Gastrocnemius medialis (tissue), 4 donors: ENCODE results near the gene ENO1. TPM values are rescaled to one million over a fixed set of nuclear protein-coding genes. Genes with fewer than 3 reads are reported as not detected.
A peak's percentile ranks its signal among the peaks of the same experiment; 100 is the strongest.

Experiments used
- ATAC-seq, 2 donors: fragments of 150-250 bp; one replicate each; pipeline ENCODE4 v1.9.1; 2016
- DNase-seq, 2 donors: peaks; one replicate each; pipeline ENCODE4 v3.0.0-alpha.2; 2019
- H3K27ac ChIP-seq, 4 donors: fragments of 200-600 bp; sonication (generic); 1 replicate in 1 of 4; 2 replicates in 3 of 4; pipeline ENCODE4 v1.5.1; 2016 to 2018; ENCODE audit warnings: mild to moderate bottlenecking in 2 of 4, moderate library complexity in 1 of 4
- H3K27me3 ChIP-seq, 3 donors: fragments of 200-600 bp; sonication (generic) in 2 of 3; 1 replicate in 1 of 3; 2 replicates in 2 of 3; pipeline versions ENCODE4 v1.5.1 to v1.6.0; 2016 to 2019; ENCODE audit warnings: mild to moderate bottlenecking in 1 of 3, moderate library complexity in 1 of 3
- H3K36me3 ChIP-seq, 2 donors: fragments of 200-600 bp; sonication (generic) in 1 of 2; one replicate each; pipeline ENCODE4 v1.5.1; 2017 to 2018
- H3K4me1 ChIP-seq, 2 donors: fragments of 200-600 bp; sonication (generic) in 1 of 2; one replicate each; pipeline ENCODE4 v1.5.1; 2016 to 2017; ENCODE audit warnings: mild to moderate bottlenecking in 2 of 2
- H3K4me3 ChIP-seq, 4 donors: fragments of 200-600 bp; sonication (generic) in 3 of 4; 1 replicate in 1 of 4; 2 replicates in 3 of 4; pipeline ENCODE4 v1.5.1; 2016 to 2019; ENCODE audit warnings: mild to moderate bottlenecking in 2 of 4
- H3K9me3 ChIP-seq, 3 donors: fragments of 200-600 bp; sonication (generic) in 2 of 3; 1 replicate in 1 of 3; 2 replicates in 2 of 3; pipeline ENCODE4 v1.5.1; 2016 to 2019
- POLR2A ChIP-seq, 2 donors: fragments of 450-650 bp; IDR thresholded peaks; one replicate each; pipeline ENCODE4 v1.6.1; 2017; ENCODE audit warnings: antibody characterized with exemption in 2 of 2, mild to moderate bottlenecking in 2 of 2, moderate library complexity in 2 of 2
- in situ Hi-C, 4 donors: fragments of 200-750 bp; cut with MboI; loops; one replicate each; pipeline versions ENCODE4 v1.15.0 to v1.8.0; 2017; ENCODE audit warnings: low sequenced_read_pairs in 4 of 4
- intact Hi-C: fragments of 100-400 bp; cut with DNase I; formaldehyde crosslinking; loops from one replicate; pipeline ENCODE4 v1.15.1; 2023; ENCODE audit warnings: low total_unique reads
- total RNA-seq, 4 donors: library from RNA; depleted of rRNA; stranded (reverse); fragments of >200 nt; gene quantifications; one replicate each; pipeline versions ENCODE4 v1.1.0 to v1.2.3, GENCODE V29; 2016
- TF ChIP-seq, protein P1 (sequence below), 5 experiments: fragments of 450-650 bp in 3 of 5; fragments of 200-600 bp in 2 of 5; sonication (generic) in 2 of 5; IDR thresholded peaks in 4 of 5; conservative IDR thresholded peaks in 1 of 5; 1 replicate in 4 of 5; 2 replicates in 1 of 5; pipeline ENCODE4 v1.5.1; 2016 to 2019; ENCODE audit warnings: antibody characterized with exemption in 5 of 5, mild to moderate bottlenecking in 3 of 5, moderate library complexity in 3 of 5

The ENO1 gene
- total RNA-seq, 4 donors from 2014 or later, result 112 to 354 (median 209) TPM

- no peak overlapping the region for H3K27ac ChIP-seq
- in situ Hi-C loops, result loop anchor here in 1 of 4 donors (25.0 kb wide), 1 partner anchor 117 kb away; no protein-coding TSS in a partner anchor
- H3K4me1 ChIP-seq, result peaks cover 31 to 41% of the 10 kb centered on the region in 2 donors
These were observed 8.4 kb downstream of the ENO1 start for GRCh38 chr1:8870103-8870502.

DNA sequence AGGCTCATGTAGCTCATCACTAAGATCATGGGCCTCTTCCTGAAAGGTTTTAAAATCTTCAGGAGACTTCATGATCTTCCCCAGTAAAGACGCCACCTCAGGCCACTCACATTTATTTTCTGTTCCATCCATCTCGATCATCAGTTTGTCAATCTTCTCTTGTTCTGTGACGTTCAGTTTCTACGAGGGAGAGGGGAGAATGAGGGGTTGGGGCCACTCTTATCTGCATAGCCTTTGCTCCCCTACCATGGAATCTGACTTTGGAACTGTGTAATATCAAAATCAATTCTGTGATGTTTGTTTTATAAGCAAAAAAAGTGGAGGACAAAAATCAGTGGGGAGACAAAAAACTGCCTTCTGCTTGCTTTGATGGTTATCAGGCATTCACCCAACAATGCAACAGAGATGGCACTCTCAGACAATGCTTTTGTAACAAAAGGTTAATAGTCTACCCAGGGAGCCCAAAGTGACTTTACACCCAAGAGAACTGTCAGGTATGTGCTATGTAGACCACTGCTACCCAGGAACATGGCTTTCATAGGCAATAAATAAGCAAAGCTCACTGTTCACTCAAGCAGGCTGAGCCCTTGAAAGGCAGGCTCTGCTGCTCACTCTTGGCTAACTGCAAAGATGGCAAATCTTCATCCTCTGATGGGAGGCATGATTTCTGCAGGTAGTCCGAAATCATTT is 10.5 kb downstream of the ENO1 start:
- in situ Hi-C loops, result loop anchor here in 1 of 4 donors (25.0 kb wide), 1 partner anchor 119 kb away; no protein-coding TSS in a partner anchor
- no peaks in the 10 kb centered on the region for H3K27me3 ChIP-seq
- DNase-seq (no peak), ATAC-seq (no peak)
- TF ChIP-seq POLR2A (IDR thresholded peaks at IDR 0.05), result no peak
- TF ChIP-seq, protein P1, sequence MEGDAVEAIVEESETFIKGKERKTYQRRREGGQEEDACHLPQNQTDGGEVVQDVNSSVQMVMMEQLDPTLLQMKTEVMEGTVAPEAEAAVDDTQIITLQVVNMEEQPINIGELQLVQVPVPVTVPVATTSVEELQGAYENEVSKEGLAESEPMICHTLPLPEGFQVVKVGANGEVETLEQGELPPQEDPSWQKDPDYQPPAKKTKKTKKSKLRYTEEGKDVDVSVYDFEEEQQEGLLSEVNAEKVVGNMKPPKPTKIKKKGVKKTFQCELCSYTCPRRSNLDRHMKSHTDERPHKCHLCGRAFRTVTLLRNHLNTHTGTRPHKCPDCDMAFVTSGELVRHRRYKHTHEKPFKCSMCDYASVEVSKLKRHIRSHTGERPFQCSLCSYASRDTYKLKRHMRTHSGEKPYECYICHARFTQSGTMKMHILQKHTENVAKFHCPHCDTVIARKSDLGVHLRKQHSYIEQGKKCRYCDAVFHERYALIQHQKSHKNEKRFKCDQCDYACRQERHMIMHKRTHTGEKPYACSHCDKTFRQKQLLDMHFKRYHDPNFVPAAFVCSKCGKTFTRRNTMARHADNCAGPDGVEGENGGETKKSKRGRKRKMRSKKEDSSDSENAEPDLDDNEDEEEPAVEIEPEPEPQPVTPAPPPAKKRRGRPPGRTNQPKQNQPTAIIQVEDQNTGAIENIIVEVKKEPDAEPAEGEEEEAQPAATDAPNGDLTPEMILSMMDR (IDR thresholded peaks at IDR 0.05 in 4 of 5, conservative IDR thresholded peaks at IDR 0.05 in 1 of 5), result no peak
- peaks cover 3 to 100% of the 10 kb centered on the region in 2 donors for H3K36me3 ChIP-seq
- H3K4me3 ChIP-seq, result no peak overlapping the region
- intact Hi-C loops, result no loop called here
- no peaks in the 10 kb centered on the region for H3K9me3 ChIP-seq
- H3K27ac ChIP-seq, result peak overlapping the region in 1 of 4 donors; percentile 45
- peaks cover 20 to 32% of the 10 kb centered on the region in 2 donors for H3K4me1 ChIP-seq

More at GRCh38 chr1:8870103-8870502, 8.4 kb downstream of the ENO1 start:
- Histone ChIP-seq H3K9me3 (no peaks in the 10 kb centered on the region), H3K36me3 (peaks cover 0 to 88% of the 10 kb centered on the region in 2 donors), H3K27me3 (no peaks in the 10 kb centered on the region), H3K4me3 (no peak overlapping the region)
- ATAC-seq (no peak), DNase-seq (no peak)
- intact Hi-C loops, result loop anchor here (10.0 kb wide), 1 partner anchor 905 kb away; the partner anchor contains the start of gene PARK7
- TF ChIP-seq POLR2A (IDR thresholded peaks at IDR 0.05), result no peak
- TF ChIP-seq, protein P1 (IDR thresholded peaks at IDR 0.05 in 4 of 5, conservative IDR thresholded peaks at IDR 0.05 in 1 of 5), result no peak

DNA sequence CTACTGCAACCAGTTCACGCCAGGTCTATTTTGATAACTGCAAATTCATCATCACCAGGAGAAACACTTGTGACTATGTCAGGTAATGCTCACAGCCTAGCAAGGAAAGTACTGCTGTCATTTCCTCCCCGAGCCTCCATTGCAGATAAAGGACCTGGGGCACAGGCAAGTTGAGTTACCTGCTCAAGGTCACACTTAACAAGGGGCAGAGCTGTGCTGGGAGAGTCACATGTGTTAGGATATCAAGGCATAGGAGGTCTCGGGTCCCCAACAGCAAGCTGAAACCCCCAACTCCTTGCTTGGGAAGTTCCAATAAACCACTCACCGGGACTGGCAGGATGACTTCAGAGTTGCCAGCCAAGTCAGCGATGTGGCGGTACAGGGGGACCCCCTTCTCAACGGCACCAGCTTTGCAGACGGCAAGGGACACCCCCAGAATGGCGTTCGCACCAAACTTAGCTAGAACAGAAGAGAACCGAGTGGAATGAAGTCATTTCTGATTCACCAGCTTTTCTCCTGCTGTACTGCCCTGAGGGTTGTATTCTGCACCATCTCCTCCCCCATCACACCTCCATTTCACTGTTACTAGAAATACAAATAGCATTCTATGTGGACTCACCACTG is 11.6 kb downstream of the ENO1 start:
- DNase-seq (no peak), ATAC-seq (no peak)
- in situ Hi-C loops, result loop anchor here in 1 of 4 donors (25.0 kb wide), 1 partner anchor 120 kb away; no protein-coding TSS in a partner anchor
- intact Hi-C loops, result no loop called here
- H3K4me3 ChIP-seq, result no peak overlapping the region
- peaks cover 3 to 100% of the 10 kb centered on the region in 2 donors for H3K36me3 ChIP-seq
- no peaks in the 10 kb centered on the region for H3K27me3 ChIP-seq
- H3K27ac ChIP-seq, result peak overlapping the region in 3 of 4 donors; percentile 7 to 45 (median 21)
- peaks cover 15 to 28% of the 10 kb centered on the region in 2 donors for H3K4me1 ChIP-seq
- TF ChIP-seq POLR2A (IDR thresholded peaks at IDR 0.05), result no peak
- TF ChIP-seq, protein P1 (IDR thresholded peaks at IDR 0.05 in 4 of 5, conservative IDR thresholded peaks at IDR 0.05 in 1 of 5), result no peak
- H3K9me3 ChIP-seq, result no peaks in the 10 kb centered on the region

GRCh38 chr1:8866173-8866791 is 12.2 kb downstream of the ENO1 start:
- in situ Hi-C loops (loop anchor here in 1 of 4 donors (25.0 kb wide), 1 partner anchor 121 kb away; no protein-coding TSS in a partner anchor), intact Hi-C loops (no loop called here)
- Histone ChIP-seq H3K27me3 (no peaks in the 10 kb centered on the region), H3K4me1 (peaks cover 15 to 28% of the 10 kb centered on the region in 2 donors), H3K9me3 (no peaks in the 10 kb centered on the region), H3K36me3 (peaks cover 3 to 100% of the 10 kb centered on the region in 2 donors), H3K4me3 (no peak overlapping the region), H3K27ac (peak overlapping the region; percentile 45 to 72 (median 48))
- TF ChIP-seq, protein P1 (IDR thresholded peaks at IDR 0.05 in 4 of 5, conservative IDR thresholded peaks at IDR 0.05 in 1 of 5), result peak in 1 of 5 experiments; percentile 8
- no peak for TF ChIP-seq POLR2A (IDR thresholded peaks at IDR 0.05)
- no peak for DNase-seq
- no peak for ATAC-seq
